Dermis microvascular lymphatic vessel endothelial cell (primary cell): ENCODE data around the gene ARID1B. TPM values are rescaled to one million over a fixed set of nuclear protein-coding genes. Genes with fewer than 3 reads are reported as not detected.

ENCODE experiments used
- DNase-seq, 2 donors: peaks; one replicate each; pipeline versions ENCODE4 v3.0.0 to v3.0.0-alpha.2; 2010; ENCODE audit warnings: low read depth in 2 of 2
- total RNA-seq: library from RNA; depleted of rRNA; stranded (reverse); fragments of >200 nt; gene quantifications from 2 replicates; pipeline ENCODE4 v1.2.1, GENCODE V29; 2014

The ARID1B gene
- total RNA-seq, 1 donor from 2014 or later = 22.0 TPM

DNA sequence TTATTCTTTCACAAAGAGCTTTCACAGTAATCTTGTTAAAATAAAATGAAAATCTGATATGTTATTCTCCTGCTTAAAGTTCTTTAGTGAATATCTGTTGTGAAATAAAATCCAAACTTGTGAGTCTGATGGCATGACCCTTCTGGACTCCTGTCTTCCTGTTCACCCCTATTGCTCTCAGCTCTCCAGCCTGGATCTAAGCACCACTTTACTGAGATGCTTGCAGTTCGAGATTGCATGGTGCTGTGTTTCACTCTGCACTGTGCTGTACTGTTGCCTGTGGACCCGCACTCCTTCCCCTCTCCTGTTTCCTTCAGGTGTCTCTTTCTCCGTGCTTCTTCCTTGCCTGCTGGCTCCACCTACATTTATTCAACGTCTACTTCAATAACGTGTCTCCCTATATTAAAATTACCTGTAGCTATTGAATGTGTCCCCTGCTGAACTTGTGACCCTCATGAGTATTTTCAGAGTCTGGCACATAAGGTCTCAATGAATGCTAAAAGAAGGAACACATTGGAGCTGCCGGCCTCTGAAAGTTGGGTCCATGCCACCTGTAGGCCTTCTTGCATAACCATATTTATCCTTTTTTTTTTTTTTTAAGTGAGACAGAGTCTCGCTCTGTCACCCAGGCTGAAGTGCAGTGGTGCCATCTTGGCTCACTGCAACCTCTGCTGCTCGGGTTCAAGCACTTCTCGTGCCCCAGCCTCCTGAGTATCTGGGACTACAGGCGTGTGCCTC, 100.1 kb downstream of the ARID1B start:
- no peak for DNase-seq

DNA sequence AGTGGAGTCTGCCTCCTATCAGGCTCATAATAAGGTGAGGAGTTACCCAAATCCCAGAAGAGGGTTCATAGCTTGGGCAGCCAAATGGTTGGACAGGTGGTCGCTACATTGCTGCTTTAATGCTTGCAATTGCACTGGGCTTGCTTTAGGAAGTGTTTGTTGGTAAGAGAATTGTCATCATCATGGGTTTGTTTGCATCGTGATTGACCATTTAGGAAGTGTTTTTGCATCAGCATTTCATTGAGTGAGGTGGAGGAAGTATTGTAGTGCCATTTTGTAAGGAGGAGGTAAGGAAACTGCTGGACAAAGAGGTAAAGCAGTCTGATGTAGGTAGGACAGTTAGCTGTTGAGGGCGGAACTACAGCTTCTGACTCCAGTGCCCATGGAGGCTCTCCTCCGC, 101.5 kb downstream of the ARID1B start:
- no peak for DNase-seq

DNA sequence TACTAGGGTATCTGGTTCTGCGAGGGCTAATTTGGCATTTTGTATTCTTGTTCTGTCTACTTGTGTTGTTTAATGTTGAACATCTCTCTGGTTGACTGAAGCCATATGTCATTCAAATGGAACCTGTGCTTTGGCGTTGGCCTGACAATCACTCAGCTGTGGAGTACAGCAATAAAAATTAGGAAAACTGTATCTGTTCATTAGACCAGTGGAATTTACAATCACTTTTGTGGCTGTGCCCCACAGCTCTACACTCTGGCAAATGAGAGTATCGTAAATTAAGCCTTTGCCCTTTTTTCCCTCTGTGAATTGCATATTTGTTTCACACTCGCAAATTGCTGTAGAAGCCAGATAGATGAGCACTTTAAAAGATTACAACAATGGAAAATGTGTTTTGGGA, 102.0 kb downstream of the ARID1B start:
- no peak for DNase-seq

DNA sequence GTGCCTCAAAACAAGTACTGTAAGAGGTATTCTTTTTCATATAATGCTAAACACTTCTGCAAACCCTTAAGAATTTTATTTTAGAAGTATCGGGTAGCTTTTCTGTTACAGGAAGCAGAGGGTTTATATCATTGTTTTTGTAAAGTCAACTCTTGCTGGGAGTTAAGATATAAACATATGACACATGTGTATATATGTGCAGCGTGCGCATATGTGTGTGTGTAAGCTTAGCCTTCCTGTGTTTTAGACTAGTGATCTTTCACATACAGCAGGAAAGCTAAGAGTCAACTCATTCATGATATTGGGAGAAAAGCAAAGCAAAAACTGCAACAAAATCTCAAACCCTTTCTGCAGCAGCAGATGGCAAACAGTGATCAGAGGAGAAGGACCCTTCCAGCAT, 102.4 kb downstream of the ARID1B start:
- DNase-seq = no peak

DNA sequence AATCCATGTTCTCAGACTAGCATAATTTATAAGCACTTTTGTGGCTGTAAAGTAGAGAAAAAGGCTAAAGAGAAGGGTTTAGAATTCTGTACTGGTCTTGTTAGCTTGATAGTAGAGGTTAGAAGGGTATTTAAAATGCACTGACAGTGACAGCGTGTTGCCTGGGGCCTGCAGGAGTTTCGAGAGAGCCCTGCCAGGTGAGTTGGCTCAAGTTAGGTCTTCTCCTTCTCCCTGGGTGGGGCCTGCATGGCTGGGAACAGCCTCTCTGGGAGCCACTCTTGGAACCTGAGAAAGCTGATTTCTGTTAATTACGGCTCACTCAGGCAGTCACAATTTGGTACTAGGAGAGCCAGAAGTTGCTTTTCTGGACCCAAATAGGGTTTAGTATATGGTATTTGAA, 103.7 kb downstream of the ARID1B start:
- no peak for DNase-seq

GRCh38 chr6:156881687-156882629, 104.8 kb downstream of the ARID1B start:
- DNase-seq = no peak

- DNase-seq = peak in 1 of 2 donors; percentile 51
These were observed 106.5 kb downstream of the ARID1B start for GRCh38 chr6:156883497-156884252.

DNA sequence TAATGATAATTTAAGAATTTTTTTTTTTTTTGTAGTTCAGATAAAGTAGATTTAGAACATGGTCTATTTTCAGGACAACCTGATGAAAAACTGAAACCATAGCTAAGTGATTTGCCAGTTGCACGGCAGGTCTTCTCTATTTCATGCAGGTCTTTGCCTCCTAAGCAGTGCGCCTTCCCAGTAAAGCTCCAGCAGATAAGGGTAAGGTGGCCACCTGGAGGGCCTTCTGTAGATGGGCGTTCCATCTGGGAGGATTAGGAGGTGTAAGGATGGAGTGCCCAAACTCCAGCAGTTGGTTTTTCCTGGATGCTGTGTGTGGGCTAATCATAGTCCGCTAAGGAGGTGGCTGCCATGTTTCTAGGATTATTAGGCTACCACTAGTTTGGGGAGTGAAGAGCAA, 107.1 kb downstream of the ARID1B start:
- DNase-seq = no peak

GRCh38 chr6:156885562-156885961, 108.4 kb downstream of the ARID1B start:
- DNase-seq = no peak

DNA sequence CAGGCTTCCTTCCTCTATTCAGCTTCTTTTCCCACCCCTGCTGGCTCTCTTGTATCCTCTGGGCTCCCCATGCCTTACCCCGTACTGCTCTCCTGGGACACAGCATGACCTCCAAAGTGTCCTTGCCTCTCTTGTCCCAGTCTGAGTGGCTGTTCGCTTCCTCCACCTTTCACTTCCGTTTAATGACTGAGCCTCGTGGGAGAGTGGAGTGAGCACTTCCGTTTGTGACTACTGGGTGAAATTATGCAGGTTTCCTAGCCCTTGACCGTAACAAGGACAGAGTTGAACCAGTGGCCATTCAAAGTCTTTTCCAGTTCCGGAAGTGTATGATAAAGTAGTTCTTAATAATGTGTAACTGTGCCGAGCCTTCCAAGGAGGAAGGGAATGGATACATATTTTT, 109.2 kb downstream of the ARID1B start:
- peak in 1 of 2 donors; percentile 70 for DNase-seq

- DNase-seq = no peak
These were observed 110.6 kb downstream of the ARID1B start for GRCh38 chr6:156887623-156888269.

- DNase-seq = no peak
These were observed 112.3 kb downstream of the ARID1B start for GRCh38 chr6:156889469-156889868.

GRCh38 chr6:156889986-156890385, 112.8 kb downstream of the ARID1B start:
- DNase-seq = no peak

DNA sequence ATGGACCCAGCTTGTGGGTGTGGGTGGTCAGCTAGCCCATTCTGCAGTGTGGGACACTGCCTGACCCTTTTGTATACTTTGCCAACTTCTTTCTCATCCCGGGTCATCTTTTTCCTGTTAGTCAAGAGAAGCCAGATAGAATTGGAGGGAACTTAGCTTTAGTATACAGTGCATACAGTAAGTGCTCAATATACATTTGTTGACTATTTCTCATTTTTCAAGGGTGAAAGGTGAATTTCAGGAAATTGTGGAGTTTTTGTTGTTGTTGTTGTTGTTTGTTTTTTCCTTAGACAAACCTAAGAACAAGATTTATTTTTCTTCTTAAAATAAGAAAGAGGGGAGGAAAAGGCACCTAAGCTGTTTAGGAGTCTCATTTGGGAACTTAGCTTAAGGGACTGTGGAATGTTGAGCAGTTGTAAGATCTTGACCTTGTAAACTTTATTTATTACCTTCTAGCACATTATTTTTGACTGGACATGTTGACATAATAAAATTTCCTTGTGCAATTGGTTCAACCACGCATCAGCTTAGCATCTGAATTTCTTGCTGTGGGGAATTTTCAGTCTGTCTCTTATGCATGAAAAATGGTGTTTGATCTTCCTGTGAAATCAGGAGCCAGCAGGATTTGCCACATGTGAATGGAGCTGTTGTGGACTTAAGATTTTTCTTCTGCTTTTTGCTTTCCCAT, 113.6 kb downstream of the ARID1B start:
- no peak for DNase-seq

GRCh38 chr6:156897907-156898531, 120.8 kb downstream of the ARID1B start:
- DNase-seq = no peak

GRCh38 chr6:156899071-156899470, 121.9 kb downstream of the ARID1B start:
- DNase-seq = no peak

GRCh38 chr6:156899532-156900135, 122.5 kb downstream of the ARID1B start:
- no peak for DNase-seq

GRCh38 chr6:156900292-156900691, 123.1 kb downstream of the ARID1B start:
- no peak for DNase-seq

- DNase-seq = peak in 1 of 2 donors; percentile 28
These were observed 124.3 kb downstream of the ARID1B start for GRCh38 chr6:156901309-156902019.
